ENCODE results near the gene DNAJB8. TPM values are rescaled to one million over a fixed set of nuclear protein-coding genes. Genes with fewer than 3 reads are reported as not detected.

Gene DNAJB8
- total RNA-seq, 4 donors from 2014 or later = not detected

DNA sequence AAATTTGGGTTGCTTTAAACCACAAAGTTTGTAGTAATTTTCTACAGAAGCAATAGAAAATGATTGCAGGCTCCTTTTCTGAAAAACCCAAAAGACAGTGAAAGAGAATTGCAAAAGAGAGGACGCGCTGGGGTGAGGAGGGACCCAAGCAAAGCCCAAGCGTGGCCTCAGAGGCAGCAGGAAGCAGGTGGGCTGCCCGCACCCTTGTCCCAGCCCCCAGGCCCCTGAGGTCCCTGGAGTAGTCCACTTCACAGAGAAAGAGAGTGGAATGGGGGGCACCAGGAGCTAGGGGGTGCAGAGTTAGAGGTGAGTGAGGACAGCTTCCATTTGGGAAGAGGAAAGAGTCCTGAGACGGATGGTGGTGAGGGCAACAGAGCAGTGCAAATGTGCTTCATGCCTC, 11.6 kb downstream of the DNAJB8 start:
- Histone ChIP-seq H3K4me3 (no peak overlapping the region), H3K27me3 (peaks cover 40% of the 10 kb centered on the region), H3K4me1 (no peaks in the 10 kb centered on the region), H3K36me3 (no peaks in the 10 kb centered on the region), H3K9me3 (no peaks in the 10 kb centered on the region), H3K27ac (no peak overlapping the region)
- WGBS = 79% methylated on average over 5 of the region's 5 CpGs
- TF ChIP-seq POLR2AphosphoS5 (IDR thresholded peaks at IDR 0.05) = no peak
- TF ChIP-seq EP300 (IDR thresholded peaks at IDR 0.05) = no peak
- TF ChIP-seq, protein P1, sequence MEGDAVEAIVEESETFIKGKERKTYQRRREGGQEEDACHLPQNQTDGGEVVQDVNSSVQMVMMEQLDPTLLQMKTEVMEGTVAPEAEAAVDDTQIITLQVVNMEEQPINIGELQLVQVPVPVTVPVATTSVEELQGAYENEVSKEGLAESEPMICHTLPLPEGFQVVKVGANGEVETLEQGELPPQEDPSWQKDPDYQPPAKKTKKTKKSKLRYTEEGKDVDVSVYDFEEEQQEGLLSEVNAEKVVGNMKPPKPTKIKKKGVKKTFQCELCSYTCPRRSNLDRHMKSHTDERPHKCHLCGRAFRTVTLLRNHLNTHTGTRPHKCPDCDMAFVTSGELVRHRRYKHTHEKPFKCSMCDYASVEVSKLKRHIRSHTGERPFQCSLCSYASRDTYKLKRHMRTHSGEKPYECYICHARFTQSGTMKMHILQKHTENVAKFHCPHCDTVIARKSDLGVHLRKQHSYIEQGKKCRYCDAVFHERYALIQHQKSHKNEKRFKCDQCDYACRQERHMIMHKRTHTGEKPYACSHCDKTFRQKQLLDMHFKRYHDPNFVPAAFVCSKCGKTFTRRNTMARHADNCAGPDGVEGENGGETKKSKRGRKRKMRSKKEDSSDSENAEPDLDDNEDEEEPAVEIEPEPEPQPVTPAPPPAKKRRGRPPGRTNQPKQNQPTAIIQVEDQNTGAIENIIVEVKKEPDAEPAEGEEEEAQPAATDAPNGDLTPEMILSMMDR (IDR thresholded peaks at IDR 0.05) = no peak
- TF ChIP-seq POLR2A (IDR thresholded peaks at IDR 0.05) = no peak
- DNase-seq (ENCODE audit: low spot score in 2 of 2) = no peak

DNA sequence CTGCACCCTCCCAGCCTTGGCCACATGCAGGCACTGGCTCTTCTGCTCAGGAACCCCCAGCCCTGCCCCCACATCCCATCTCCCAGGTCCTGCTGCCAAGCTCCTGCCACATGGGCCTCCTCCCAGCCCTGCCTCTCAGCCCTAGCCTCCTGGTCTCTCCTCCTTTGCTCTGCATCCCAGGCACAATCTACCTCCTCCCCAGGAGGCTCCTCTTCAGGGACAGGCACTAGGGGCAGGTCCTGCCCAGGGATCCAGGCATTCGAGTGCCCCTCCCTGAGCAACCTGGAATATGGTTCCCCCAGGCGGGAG, 12.4 kb downstream of the DNAJB8 start:
- Histone ChIP-seq H3K4me1 (no peaks in the 10 kb centered on the region), H3K36me3 (no peaks in the 10 kb centered on the region), H3K9me3 (no peaks in the 10 kb centered on the region), H3K27ac (no peak overlapping the region), H3K27me3 (peaks cover 43% of the 10 kb centered on the region), H3K4me3 (no peak overlapping the region)
- TF ChIP-seq POLR2AphosphoS5 (IDR thresholded peaks at IDR 0.05) = no peak
- TF ChIP-seq EP300 (IDR thresholded peaks at IDR 0.05) = no peak
- TF ChIP-seq, protein P1 (IDR thresholded peaks at IDR 0.05) = no peak
- no peak for TF ChIP-seq POLR2A (IDR thresholded peaks at IDR 0.05)
- no CpG with 5 or more reads among the region's 2 CpGs for WGBS
- no peak for DNase-seq (ENCODE audit: low spot score in 2 of 2)

DNA sequence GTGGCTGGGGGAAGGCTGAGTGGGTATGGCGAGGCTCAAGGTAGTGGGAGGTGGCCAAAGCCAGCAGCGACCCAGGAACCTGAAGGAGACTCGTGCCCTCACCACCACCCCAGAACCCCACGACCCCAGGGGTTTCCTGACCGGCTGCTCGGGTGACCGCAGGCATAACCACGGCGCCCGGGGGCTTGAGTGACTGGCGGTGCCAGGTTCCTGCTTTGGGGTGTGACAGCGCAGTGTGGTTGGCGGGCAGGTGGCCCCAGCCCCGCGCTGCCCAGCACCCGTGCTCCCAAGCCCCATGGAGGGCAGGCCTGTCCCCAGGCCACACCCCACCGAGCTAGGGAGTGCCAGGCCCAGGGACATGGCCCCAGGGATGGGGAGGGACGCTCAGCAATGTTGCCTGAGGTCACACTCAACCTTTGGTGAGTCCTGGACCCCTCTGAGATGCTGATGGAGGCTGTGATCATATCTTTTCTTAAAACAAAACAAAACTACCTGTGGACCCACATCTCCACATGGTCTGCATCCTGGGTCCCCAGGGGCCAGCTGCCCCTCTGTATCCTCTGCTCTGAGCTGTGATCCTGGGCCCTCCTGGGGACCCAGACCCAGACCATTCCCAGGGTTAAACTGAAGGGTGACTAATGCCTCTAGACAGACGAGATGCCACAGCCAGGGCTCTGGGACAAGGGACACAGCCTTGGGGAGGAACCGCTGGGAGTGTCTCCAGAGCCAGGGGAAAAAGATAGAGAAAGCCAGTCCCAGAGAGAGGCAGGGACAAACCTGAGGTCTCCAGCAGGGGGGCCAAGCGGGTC, 13.0 kb downstream of the DNAJB8 start:
- H3K27ac ChIP-seq = no peak overlapping the region
- TF ChIP-seq POLR2A (IDR thresholded peaks at IDR 0.05) (no peak), POLR2AphosphoS5 (IDR thresholded peaks at IDR 0.05) (no peak), EP300 (IDR thresholded peaks at IDR 0.05) (no peak)
- TF ChIP-seq, protein P1 (IDR thresholded peaks at IDR 0.05) = no peak
- no peaks in the 10 kb centered on the region for H3K36me3 ChIP-seq
- WGBS = 61% methylated on average over 3 of the region's 21 CpGs
- peaks cover 43% of the 10 kb centered on the region for H3K27me3 ChIP-seq
- H3K4me1 ChIP-seq = no peaks in the 10 kb centered on the region
- H3K4me3 ChIP-seq = no peak overlapping the region
- DNase-seq (ENCODE audit: low spot score in 2 of 2) = no peak
- no peaks in the 10 kb centered on the region for H3K9me3 ChIP-seq

DNA sequence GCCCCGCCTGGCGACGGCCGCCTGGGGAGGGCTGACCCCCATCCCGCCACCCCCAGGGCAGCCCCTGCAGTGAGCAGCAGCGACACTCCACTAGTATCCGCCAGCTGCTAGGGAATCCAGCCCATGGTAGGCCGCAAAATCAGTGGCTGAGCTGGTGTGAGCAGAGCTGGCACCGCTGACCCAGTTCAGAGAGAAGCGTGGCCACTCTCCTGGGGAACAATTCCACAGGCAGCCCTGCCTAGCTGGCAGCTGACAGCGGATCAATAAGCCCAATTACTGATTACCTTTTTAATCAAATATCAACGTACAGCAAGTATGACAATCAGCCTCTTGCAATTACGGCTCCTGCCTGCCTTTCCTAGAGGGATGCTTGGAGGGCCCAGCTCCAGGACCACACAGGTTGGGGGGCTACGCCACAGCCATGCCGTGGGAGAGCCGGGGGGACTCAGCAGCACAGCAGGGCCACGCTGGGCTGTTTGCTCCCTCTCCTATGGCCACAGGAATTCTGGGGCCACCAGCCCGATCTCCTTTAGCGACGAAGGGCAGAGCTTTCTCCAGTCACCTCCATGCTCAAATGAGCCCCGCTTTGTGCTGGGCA, 13.9 kb downstream of the DNAJB8 start:
- Histone ChIP-seq H3K9me3 (no peaks in the 10 kb centered on the region), H3K4me1 (no peaks in the 10 kb centered on the region), H3K27me3 (peaks cover 43% of the 10 kb centered on the region), H3K36me3 (no peaks in the 10 kb centered on the region), H3K4me3 (no peak overlapping the region), H3K27ac (no peak overlapping the region)
- TF ChIP-seq, protein P1 (IDR thresholded peaks at IDR 0.05) = no peak
- no peak for TF ChIP-seq POLR2AphosphoS5 (IDR thresholded peaks at IDR 0.05)
- TF ChIP-seq EP300 (IDR thresholded peaks at IDR 0.05) = no peak
- no peak for TF ChIP-seq POLR2A (IDR thresholded peaks at IDR 0.05)
- WGBS = 73% methylated on average over 16 of the region's 21 CpGs
- DNase-seq (ENCODE audit: low spot score in 2 of 2) = no peak

DNA sequence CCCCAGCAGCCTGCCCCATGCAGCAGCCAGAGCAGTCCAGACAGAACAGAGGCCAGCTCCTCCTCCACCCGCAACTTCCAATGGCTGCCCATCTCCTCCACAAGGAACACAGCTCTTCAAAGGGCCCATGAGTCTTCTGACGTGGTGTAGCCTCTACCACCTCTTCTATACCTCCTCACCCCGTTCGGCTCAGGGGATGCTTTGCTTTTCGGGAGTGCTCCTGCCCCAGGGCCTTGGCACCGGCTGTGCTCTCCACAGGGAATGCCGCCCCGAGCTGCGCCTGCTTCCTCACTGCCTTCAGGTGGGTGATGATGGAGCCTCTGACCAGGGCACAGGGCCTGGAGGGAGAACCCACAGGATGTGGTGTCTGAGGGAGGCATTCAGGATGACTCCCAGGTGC, 14.6 kb downstream of the DNAJB8 start:
- 76% methylated on average over 9 of the region's 9 CpGs for WGBS
- DNase-seq (ENCODE audit: low spot score in 2 of 2) = no peak
- Histone ChIP-seq H3K36me3 (no peaks in the 10 kb centered on the region), H3K9me3 (no peaks in the 10 kb centered on the region), H3K4me3 (no peak overlapping the region), H3K27me3 (peaks cover 40% of the 10 kb centered on the region), H3K4me1 (no peaks in the 10 kb centered on the region), H3K27ac (no peak overlapping the region)
- TF ChIP-seq, protein P1 (IDR thresholded peaks at IDR 0.05) = no peak
- TF ChIP-seq POLR2A (IDR thresholded peaks at IDR 0.05) = no peak
- no peak for TF ChIP-seq POLR2AphosphoS5 (IDR thresholded peaks at IDR 0.05)
- no peak for TF ChIP-seq EP300 (IDR thresholded peaks at IDR 0.05)
